ENCODE measurements around the gene GPC5. TPM values are rescaled to one million over a fixed set of nuclear protein-coding genes. Genes with fewer than 3 reads are reported as not detected.

Gene GPC5
- total RNA-seq, 1 experiment from 2014 or later = 0.15 TPM

GRCh38 chr13:92838786-92839185, 1440.4 kb downstream of the GPC5 start:
- no peak overlapping the region for H2AFZ ChIP-seq (ENCODE audit: low read length)
- H2AK5ac ChIP-seq (ENCODE audit: insufficient read length, low read length) = no peak overlapping the region
- H3K14ac ChIP-seq (ENCODE audit: insufficient read depth, low read length) = no peak overlapping the region
- Mint-ChIP-seq H3K27ac (no peak overlapping the region), H3K9me3 (no peaks in the 10 kb centered on the region; a peak in 1 of 5 replicates), H3K27me3 (ENCODE audit: low read depth) (no peaks in the 10 kb centered on the region), H3K36me3 (ENCODE audit: insufficient read depth in 1 of 3, low read depth in 3 of 3) (no peaks in the 10 kb centered on the region), H3K4me1 (no peaks in the 10 kb centered on the region), H3K4me3 (no peak overlapping the region)
- no peak overlapping the region for H3T11ph ChIP-seq (ENCODE audit: low read length)
- no peak overlapping the region for H3K56ac ChIP-seq (ENCODE audit: insufficient read length, low read depth, low read length)
- H4K5ac ChIP-seq (ENCODE audit: insufficient read length, low read depth, low read length) = no peak overlapping the region
- H3K4me1 ChIP-seq (ENCODE audit: insufficient read depth, low read length) = no peaks in the 10 kb centered on the region
- TF ChIP-seq CTCF (conservative IDR thresholded peaks at IDR 0.05) = no peak
- DNase-seq = no peak
- no peak overlapping the region for H3K27ac ChIP-seq (ENCODE audit: insufficient read length, low read depth, low read length)
- H4K8ac ChIP-seq (replicated peaks; ENCODE audit: insufficient read length, low read depth, low read length) = no peak overlapping the region
- H2BK15ac ChIP-seq (ENCODE audit: low read depth, low read length) = no peak overlapping the region
- no peak overlapping the region for H3K23ac ChIP-seq (ENCODE audit: insufficient read length, low read depth, low read length)
- H3K27me3 ChIP-seq (ENCODE audit: insufficient read depth, low read length) = no peaks in the 10 kb centered on the region
- WGBS (ENCODE audit: extremely low coverage, insufficient read length, low lambda C conversion rate) = no CpG with 5 or more reads among the region's 3 CpGs
- no peaks in the 10 kb centered on the region for H3K23me2 ChIP-seq (ENCODE audit: insufficient read length, low read depth, low read length, poor library complexity, severe bottlenecking)
- H3K4ac ChIP-seq (ENCODE audit: low read depth, low read length) = no peak overlapping the region
- no peaks in the 10 kb centered on the region for H3K79me2 ChIP-seq (ENCODE audit: insufficient read depth, low read length)
- H4K91ac ChIP-seq (ENCODE audit: insufficient read length, low read depth, low read length) = no peak overlapping the region
- H3K9ac ChIP-seq (ENCODE audit: extremely low read depth, insufficient read length, low read length) = no peak overlapping the region
- no peak overlapping the region for H2BK20ac ChIP-seq (ENCODE audit: low read depth, low read length, poor library complexity, severe bottlenecking)
- no peak overlapping the region for H3K4me2 ChIP-seq (ENCODE audit: insufficient read depth, insufficient read length, low read length)
- no peaks in the 10 kb centered on the region for H3K9me3 ChIP-seq (ENCODE audit: control insufficient read depth, low read depth, low read length)
- H3K18ac ChIP-seq (ENCODE audit: insufficient read length, low read depth, low read length) = no peak overlapping the region
- H2BK5ac ChIP-seq (ENCODE audit: insufficient read length, low read length) = no peak overlapping the region
- no peak overlapping the region for H2BK12ac ChIP-seq (ENCODE audit: insufficient read length, low read depth, low read length)
- H4K20me1 ChIP-seq (ENCODE audit: control insufficient read depth, insufficient read depth, insufficient read length) = no peaks in the 10 kb centered on the region
- no peak overlapping the region for H2BK120ac ChIP-seq (ENCODE audit: low read depth, low read length, poor library complexity, severe bottlenecking)
- no peaks in the 10 kb centered on the region for H3K79me1 ChIP-seq (ENCODE audit: insufficient read depth, low read depth, low read length, poor library complexity, severe bottlenecking)

All from H9 (cell line).